HEK293 (cell line): ENCODE results near the gene RSRC1.

Experiments
- MYNN ChIP-seq: fragments of 450-650 bp; formaldehyde crosslinking; IDR thresholded peaks from 2 replicates; pipeline ENCODE4 v1.5.1; 2016; ENCODE audit warnings: missing biosample characterization, missing genetic modification characterization, borderline replicate concordance
- ZFP41 ChIP-seq: fragments of 450-650 bp; formaldehyde crosslinking; IDR thresholded peaks from 2 replicates; pipeline ENCODE4 v1.5.1; 2016; ENCODE audit warnings: missing biosample characterization, missing genetic modification characterization, borderline replicate concordance
- ZNF121 ChIP-seq: fragments of 450-650 bp; formaldehyde crosslinking; IDR thresholded peaks from 2 replicates; pipeline ENCODE4 v1.5.1; 2016; ENCODE audit warnings: missing biosample characterization, missing genetic modification characterization
- ZNF670 ChIP-seq: fragments of 450-650 bp; formaldehyde crosslinking; IDR thresholded peaks from 2 replicates; pipeline ENCODE4 v1.5.1; 2016; ENCODE audit warnings: missing biosample characterization, missing genetic modification characterization, low read depth
- ZNF777 ChIP-seq: fragments of 450-650 bp; formaldehyde crosslinking; IDR thresholded peaks from 2 replicates; pipeline ENCODE4 v1.5.1; 2017; ENCODE audit warnings: missing biosample characterization, missing genetic modification characterization, borderline replicate concordance
- TF ChIP-seq, protein P1 (sequence below): fragments of 450-650 bp; formaldehyde crosslinking; IDR thresholded peaks from 2 replicates; pipeline ENCODE4 v1.5.1; 2016; ENCODE audit warnings: missing biosample characterization, missing genetic modification characterization
- TF ChIP-seq, protein P2 (sequence below): fragments of 450-650 bp; formaldehyde crosslinking; IDR thresholded peaks from 2 replicates; pipeline ENCODE4 v1.5.1; 2016; ENCODE audit warnings: missing biosample characterization, missing genetic modification characterization

DNA sequence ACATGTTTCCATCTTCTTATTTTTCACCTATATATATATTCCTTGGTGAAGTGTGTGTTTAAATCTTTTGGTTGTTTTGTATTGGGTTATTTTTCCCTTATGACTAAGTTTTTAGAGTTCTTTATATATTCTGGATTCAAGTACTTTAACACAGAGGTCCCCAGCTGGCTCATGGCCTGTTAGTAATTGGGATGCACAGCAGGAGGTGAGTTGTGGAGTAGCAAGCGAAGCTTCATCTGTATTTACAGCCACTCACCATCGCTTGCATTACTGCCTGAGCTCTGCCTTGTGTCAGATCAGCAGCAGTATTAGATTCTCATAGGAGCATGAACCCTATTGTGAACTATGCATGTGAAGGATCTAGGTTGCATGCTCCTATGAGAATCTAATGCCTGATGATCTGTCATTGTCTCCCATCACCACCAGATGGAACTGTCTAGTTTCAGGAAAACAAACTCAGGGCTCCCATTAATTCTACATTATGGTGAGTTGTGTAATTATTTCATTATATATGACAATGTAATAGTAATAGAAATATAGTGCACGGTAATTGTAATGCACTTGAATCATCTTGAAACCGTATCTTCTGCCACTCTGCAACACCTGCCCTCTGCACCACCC lies 151.6 kb downstream of the RSRC1 start:
- TF ChIP-seq, protein P1, sequence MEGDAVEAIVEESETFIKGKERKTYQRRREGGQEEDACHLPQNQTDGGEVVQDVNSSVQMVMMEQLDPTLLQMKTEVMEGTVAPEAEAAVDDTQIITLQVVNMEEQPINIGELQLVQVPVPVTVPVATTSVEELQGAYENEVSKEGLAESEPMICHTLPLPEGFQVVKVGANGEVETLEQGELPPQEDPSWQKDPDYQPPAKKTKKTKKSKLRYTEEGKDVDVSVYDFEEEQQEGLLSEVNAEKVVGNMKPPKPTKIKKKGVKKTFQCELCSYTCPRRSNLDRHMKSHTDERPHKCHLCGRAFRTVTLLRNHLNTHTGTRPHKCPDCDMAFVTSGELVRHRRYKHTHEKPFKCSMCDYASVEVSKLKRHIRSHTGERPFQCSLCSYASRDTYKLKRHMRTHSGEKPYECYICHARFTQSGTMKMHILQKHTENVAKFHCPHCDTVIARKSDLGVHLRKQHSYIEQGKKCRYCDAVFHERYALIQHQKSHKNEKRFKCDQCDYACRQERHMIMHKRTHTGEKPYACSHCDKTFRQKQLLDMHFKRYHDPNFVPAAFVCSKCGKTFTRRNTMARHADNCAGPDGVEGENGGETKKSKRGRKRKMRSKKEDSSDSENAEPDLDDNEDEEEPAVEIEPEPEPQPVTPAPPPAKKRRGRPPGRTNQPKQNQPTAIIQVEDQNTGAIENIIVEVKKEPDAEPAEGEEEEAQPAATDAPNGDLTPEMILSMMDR (tag by site-specific recombination), result no peak
- TF ChIP-seq, protein P2, sequence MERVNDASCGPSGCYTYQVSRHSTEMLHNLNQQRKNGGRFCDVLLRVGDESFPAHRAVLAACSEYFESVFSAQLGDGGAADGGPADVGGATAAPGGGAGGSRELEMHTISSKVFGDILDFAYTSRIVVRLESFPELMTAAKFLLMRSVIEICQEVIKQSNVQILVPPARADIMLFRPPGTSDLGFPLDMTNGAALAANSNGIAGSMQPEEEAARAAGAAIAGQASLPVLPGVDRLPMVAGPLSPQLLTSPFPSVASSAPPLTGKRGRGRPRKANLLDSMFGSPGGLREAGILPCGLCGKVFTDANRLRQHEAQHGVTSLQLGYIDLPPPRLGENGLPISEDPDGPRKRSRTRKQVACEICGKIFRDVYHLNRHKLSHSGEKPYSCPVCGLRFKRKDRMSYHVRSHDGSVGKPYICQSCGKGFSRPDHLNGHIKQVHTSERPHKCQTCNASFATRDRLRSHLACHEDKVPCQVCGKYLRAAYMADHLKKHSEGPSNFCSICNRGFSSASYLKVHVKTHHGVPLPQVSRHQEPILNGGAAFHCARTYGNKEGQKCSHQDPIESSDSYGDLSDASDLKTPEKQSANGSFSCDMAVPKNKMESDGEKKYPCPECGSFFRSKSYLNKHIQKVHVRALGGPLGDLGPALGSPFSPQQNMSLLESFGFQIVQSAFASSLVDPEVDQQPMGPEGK (tag by site-specific recombination), result no peak
- TF ChIP-seq ZNF121 (tag by site-specific recombination) (no peak), ZFP41 (no peak), ZNF777 (tag by site-specific recombination) (no peak), ZNF670 (no peak), MYNN (tag by site-specific recombination) (no peak)
